ENCODE measurements around the gene UHMK1.
"Not testable (repeated sequence)": the region's sequence is repeated elsewhere in the genome, so short reads cannot be mapped to it uniquely, and the experiment has no call there.

The UHMK1 gene

DNA sequence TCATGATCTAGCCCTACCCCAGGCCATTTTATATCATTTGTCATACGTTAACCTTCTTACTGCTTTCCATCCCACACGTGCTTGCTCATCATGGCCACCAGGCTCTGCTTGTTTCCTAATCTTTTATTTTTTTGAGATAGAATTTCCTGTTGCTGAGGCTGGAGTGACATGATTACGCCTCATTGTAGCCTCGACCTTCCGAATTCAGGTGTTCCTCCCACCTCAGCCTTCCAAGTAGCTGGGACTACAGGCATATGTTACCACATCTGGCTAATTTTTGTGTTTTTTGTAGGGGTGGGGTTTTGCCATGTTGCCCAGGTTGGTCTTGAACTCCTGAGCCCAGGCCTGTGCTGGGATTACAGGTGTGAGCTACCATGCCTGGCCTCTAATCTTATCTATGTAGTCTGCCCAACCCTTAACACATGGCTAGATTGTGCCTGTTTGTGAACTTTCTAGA is 67.2 kb downstream of the UHMK1 start:
- no peak for DNase-seq (ENCODE audit: low read depth in 1 of 2, low spot score in 1 of 2)

DNA sequence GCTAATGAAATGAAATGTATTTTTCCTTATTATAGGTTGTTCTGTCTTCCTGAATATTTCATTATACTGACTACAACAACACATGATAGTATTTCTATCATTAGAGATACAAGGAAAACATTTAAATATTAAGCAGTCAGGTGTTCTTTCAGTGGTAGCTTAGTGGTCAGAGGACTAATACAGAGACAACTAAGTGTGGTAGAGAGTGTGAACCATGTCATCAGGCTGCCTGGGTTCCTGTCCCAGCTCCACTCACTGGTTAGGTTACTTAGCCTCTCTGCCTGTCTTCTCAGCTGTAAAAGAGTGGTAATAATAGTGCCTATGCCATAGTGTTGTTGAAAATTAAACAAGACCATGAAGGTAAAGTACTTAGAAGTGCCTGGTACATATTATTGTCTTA is 67.8 kb downstream of the UHMK1 start:
- no peak for DNase-seq (ENCODE audit: low read depth in 1 of 2, low spot score in 1 of 2)

DNA sequence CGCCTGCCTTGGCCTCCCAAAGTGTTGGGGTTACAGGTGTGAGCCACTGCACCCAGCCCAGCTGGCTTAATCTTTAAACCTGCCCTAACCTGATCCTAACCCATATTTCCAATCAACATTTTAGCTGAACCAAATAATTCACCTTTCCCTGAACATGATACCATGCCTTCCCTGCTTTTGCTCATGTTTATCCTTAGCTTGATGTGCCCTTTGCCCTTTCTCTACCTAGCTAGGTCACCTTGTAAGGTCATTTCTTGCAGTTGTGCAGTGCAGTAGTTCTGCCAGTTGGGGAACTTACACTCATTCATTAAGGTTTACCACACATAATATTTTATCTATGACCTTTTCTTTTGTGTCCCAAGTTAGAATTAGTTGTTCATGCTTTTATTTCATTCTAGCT is 69.3 kb downstream of the UHMK1 start:
- no peak for DNase-seq (ENCODE audit: low read depth in 1 of 2, low spot score in 1 of 2)

DNA sequence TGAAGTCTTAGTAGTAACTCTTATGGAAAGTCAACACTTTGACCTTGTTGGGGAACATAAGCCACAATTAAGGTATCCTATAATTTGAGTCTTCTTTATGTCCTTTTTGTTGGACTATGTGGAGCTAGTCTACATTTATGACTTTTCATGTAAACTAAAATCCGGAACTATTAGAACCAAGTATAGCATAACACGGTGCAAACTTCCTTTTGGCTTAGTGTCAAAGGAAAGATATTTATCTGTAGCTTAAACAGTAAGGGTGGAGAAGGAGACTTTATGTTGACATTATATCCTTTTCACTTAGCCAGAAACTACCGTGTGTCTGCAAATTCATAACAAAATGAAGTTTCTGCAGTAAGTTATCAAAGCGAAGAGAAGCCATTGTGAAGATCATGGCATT is 71.2 kb downstream of the UHMK1 start:
- no peak for DNase-seq (ENCODE audit: low read depth in 1 of 2, low spot score in 1 of 2)

DNA sequence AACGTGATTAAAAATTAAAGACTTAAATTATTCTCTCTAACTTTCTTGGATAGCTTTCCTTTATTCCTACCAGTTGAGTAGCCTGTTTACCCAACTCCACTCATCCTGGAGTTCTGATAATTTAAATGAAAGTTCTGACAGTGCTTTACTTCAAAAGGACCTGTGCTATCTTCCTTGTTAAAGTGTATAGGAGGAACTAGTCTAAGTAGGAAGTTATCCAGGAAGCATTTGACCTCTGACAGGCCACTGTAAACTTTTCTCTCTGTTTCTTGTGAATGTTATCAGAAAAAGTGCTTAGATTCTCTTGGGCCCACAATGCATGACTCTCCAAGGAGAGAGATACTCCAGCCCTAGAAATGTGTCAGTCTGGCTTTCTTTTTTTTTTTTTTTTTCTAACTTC is 73.1 kb downstream of the UHMK1 start:
- no peak for DNase-seq (ENCODE audit: low read depth in 1 of 2, low spot score in 1 of 2)

DNA sequence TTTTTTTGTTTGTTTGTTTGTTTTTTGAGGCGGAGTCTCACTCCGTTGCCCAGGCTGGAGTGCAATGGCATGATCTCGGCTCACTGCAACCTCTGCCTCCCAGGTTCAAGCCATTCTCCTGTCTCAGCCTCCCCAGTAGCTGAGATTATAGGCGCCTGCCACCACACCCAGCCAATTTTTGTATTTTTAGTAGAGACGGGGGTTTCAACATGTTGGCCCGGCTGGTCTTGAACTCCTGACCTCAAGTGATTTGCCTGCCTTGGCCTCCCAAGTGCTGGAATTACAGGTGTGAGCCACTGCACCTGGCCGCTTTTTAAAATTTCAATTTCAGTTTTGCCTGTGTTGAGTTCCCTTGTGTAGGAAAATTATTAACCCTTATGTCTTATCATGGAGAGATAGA is 73.5 kb downstream of the UHMK1 start:
- not testable (repeated sequence) for DNase-seq (ENCODE audit: low read depth in 1 of 2, low spot score in 1 of 2)

DNA sequence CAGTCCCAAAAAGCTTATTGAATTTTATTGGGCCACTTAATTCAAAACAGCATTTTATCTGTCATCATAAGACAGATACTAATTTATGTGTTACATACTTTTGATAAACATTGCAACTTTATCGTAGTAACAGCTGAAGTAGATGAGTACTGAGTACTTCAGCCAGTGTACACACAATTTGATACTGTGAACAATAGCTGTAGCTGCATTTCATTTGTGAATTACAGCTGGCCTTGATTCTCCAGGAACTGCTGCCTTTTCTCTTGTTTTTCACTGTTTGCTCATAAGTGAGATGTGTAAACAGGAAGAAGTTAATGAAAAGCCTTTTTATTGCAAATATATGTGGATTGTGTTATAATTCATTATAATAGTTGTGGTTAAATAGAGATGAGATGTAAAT is 74.1 kb downstream of the UHMK1 start:
- DNase-seq (ENCODE audit: low read depth in 1 of 2, low spot score in 1 of 2): no peak

GRCh38 chr1:162573136-162573535 is 75.5 kb downstream of the UHMK1 start:
- DNase-seq (ENCODE audit: low read depth in 1 of 2, low spot score in 1 of 2): no peak

DNA sequence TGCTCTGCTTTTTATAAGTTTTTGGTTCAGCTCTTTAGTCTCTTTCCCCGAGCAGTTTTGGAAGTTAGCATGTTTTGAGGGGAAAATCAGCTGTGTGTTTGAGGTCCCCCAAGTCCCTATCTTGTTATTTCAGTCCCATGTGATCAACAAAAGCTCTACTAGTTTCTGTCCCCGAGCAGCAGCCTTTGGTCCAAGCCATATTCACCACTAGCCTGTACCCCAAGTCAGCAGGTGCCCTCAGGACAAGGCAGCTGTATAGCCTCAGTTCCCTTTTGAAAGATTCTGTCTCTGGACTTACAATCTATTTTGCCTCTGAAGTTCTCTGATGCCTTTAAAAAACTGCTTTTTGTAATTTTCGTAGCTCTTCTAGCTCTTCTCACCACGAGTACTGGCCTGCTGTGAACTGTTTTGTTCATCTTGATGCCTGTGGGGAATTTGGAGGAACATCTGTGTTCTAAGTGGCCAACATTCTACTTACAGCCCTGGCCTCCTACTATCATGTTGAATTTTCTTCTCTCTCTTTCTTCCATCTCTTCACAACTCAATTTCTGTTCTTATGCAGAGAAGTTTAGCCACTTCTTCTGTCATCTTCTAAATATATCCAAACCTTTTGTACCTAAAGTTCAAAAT is 80.6 kb downstream of the UHMK1 start:
- DNase-seq (ENCODE audit: low read depth in 1 of 2, low spot score in 1 of 2): no peak

DNA sequence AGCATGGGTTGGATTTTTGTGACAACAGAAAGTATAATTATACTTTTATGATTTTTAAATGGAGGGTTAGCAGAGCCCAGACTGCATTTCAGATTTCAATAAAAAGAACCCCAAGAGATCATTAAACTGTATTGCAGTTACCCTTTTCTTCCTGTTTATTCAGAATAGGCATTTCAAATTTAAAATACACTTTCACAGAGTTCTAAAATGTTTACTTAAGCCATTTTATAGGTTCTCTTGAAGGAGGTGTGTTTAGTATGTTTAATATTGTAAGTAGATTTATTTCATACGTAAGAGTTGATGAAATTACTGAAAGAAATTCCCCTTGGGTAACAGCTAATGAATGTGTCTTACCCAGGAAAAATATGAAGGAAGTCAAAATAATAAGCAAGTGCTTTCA is 81.3 kb downstream of the UHMK1 start:
- no peak for DNase-seq (ENCODE audit: low read depth in 1 of 2, low spot score in 1 of 2)
